HepG2 (cell line): Measurements from ENCODE around the gene FANCD2. TPM values are rescaled to one million over a fixed set of nuclear protein-coding genes. Genes with fewer than 3 reads are reported as not detected.

Source experiments
- BCL3 ChIP-seq: sonication (generic); formaldehyde crosslinking; IDR thresholded peaks from 2 replicates; pipeline ENCODE4 v1.5.1; 2020; ENCODE audit warnings: mild to moderate bottlenecking, missing genetic modification reagents, moderate library complexity
- BRF2 ChIP-seq: sonication (generic); formaldehyde crosslinking; IDR thresholded peaks from 2 replicates; pipeline ENCODE4 v1.8.1; 2022; ENCODE audit warnings: mild to moderate bottlenecking, missing genetic modification reagents
- KAT2B ChIP-seq: fragments of 150-350 bp; IDR thresholded peaks from 2 replicates; pipeline ENCODE4 v1.6.1; 2014; ENCODE audit warnings: low read depth, low read length, borderline replicate concordance
- KLF16 ChIP-seq, 2 experiments: sonication (generic) in 1 of 2; formaldehyde crosslinking in 1 of 2; IDR thresholded peaks; 2 replicates each; pipeline versions ENCODE4 v1.6.1 to v1.8.0; 2016 to 2023; ENCODE audit warnings: missing genetic modification reagents in 2 of 2, missing compliant biosample characterization in 1 of 2
- NFYB ChIP-seq: sonication (generic); formaldehyde crosslinking; IDR thresholded peaks from 2 replicates; pipeline ENCODE4 v1.4.0; 2020; ENCODE audit warnings: missing genetic modification reagents
- ONECUT2 ChIP-seq: sonication (generic); formaldehyde crosslinking; IDR thresholded peaks from 2 replicates; pipeline ENCODE4 v1.4.0; 2020; ENCODE audit warnings: missing genetic modification reagents
- PAF1 ChIP-seq: IDR thresholded peaks from 2 replicates; pipeline ENCODE4 v1.6.1; 2016; ENCODE audit warnings: missing genetic modification reagents, missing compliant biosample characterization
- PLRG1 ChIP-seq: fragments of 450-650 bp; conservative IDR thresholded peaks from 2 replicates; pipeline ENCODE4 v1.6.1; 2016
- RBFOX2 ChIP-seq: fragments of 200-400 bp; formaldehyde crosslinking; IDR thresholded peaks from 2 replicates; pipeline ENCODE4 v1.6.1; 2017; ENCODE audit warnings: low read depth, mild to moderate bottlenecking, low read length
- SPEN ChIP-seq: sonication (generic); formaldehyde crosslinking; IDR thresholded peaks from 2 replicates; pipeline ENCODE4 v1.5.1; 2020; ENCODE audit warnings: low read depth, mild to moderate bottlenecking, missing genetic modification reagents
- THRA ChIP-seq: sonication (generic); formaldehyde crosslinking; IDR thresholded peaks from 2 replicates; pipeline ENCODE4 v1.4.0; 2020; ENCODE audit warnings: missing genetic modification reagents, borderline replicate concordance
- ZBTB37 ChIP-seq: sonication (generic); formaldehyde crosslinking; IDR thresholded peaks from 2 replicates; pipeline ENCODE4 v1.4.0; 2020; ENCODE audit warnings: mild to moderate bottlenecking, missing genetic modification reagents
- ZFAT ChIP-seq: sonication (generic); formaldehyde crosslinking; conservative IDR thresholded peaks from 2 replicates; pipeline ENCODE4 v1.8.1; 2023; ENCODE audit warnings: missing genetic modification reagents, inconsistent platforms
- ZNF124 ChIP-seq: sonication (generic); formaldehyde crosslinking; IDR thresholded peaks from 2 replicates; pipeline ENCODE4 v1.4.0; 2020; ENCODE audit warnings: missing genetic modification reagents
- ZNF138 ChIP-seq: sonication (generic); formaldehyde crosslinking; IDR thresholded peaks from 2 replicates; pipeline ENCODE4 v1.5.0; 2020; ENCODE audit warnings: mild to moderate bottlenecking, low read depth, missing genetic modification reagents
- ZNF224 ChIP-seq: sonication (generic); formaldehyde crosslinking; IDR thresholded peaks from 2 replicates; pipeline ENCODE4 v1.5.0; 2020; ENCODE audit warnings: mild to moderate bottlenecking, missing genetic modification reagents
- ZNF232 ChIP-seq: sonication (generic); formaldehyde crosslinking; IDR thresholded peaks from 2 replicates; pipeline ENCODE4 v1.4.0; 2020; ENCODE audit warnings: missing genetic modification reagents, borderline replicate concordance
- ZNF441 ChIP-seq: sonication (generic); formaldehyde crosslinking; IDR thresholded peaks from 2 replicates; pipeline ENCODE4 v1.7.0; 2021; ENCODE audit warnings: missing genetic modification reagents, borderline replicate concordance
- ZNF550 ChIP-seq: sonication (generic); formaldehyde crosslinking; IDR thresholded peaks from 2 replicates; pipeline ENCODE4 v1.4.0; 2020; ENCODE audit warnings: mild to moderate bottlenecking, missing genetic modification reagents, borderline replicate concordance
- ZNF724P ChIP-seq: sonication (generic); formaldehyde crosslinking; IDR thresholded peaks from 2 replicates; pipeline ENCODE4 v1.8.0; 2022; ENCODE audit warnings: missing genetic modification reagents, borderline replicate concordance
- ZNF816 ChIP-seq: sonication (generic); formaldehyde crosslinking; IDR thresholded peaks from 2 replicates; pipeline ENCODE4 v1.8.0; 2022; ENCODE audit warnings: missing genetic modification reagents, mild to moderate bottlenecking, borderline replicate concordance
- ZSCAN29 ChIP-seq: sonication (generic); formaldehyde crosslinking; conservative IDR thresholded peaks from 2 replicates; pipeline ENCODE4 v1.4.0; 2020; ENCODE audit warnings: mild to moderate bottlenecking, missing genetic modification reagents
- polyA plus RNA-seq, 8 experiments: library from polyadenylated mRNA; depleted of rRNA in 3 of 8; stranded (reverse) in 7 of 8; unstranded in 1 of 8; fragments of >200 nt; fragmentation: Illumina TruSeq in 4 of 8; extraction: Trizol in 4 of 8; gene quantifications; 2 replicates each; pipeline versions ENCODE4 v1.2.1 to v1.2.3, GENCODE V29; 2011 to 2016; ENCODE audit warnings: low read depth in 4 of 8, missing spikeins in 1 of 8, mixed read lengths in 1 of 8; ENCODE audit not compliant: insufficient read depth in 1 of 8
- total RNA-seq, 5 experiments: library from RNA; depleted of rRNA; stranded (reverse); fragments of >200 nt; fragmentation: Illumina TruSeq; extraction: Trizol; gene quantifications; 2 replicates each; pipeline ENCODE4 v1.2.3, GENCODE V29; 2016; ENCODE audit warnings: low read depth in 1 of 5

The FANCD2 gene
- total and polyA plus RNA-seq, 2 of the 13 experiments (the other 11 are each of a cell fraction or from before 2014, with no cell fraction given): 10.1 to 42.0 TPM

GRCh38 chr3:10026084-10026890 lies at the start of gene FANCD2 (continued):
- TF ChIP-seq BCL3 (CRISPR knock-in tag) (peak; percentile 47; the same call in 1 of the 2 replicates), PLRG1 (no peak), PAF1 (CRISPR knock-in tag) (no peak), ZNF441 (CRISPR knock-in tag) (no peak), ZNF224 (CRISPR knock-in tag) (no peak), ONECUT2 (CRISPR knock-in tag) (peak; percentile 12; the same call in 1 of the 2 replicates), ZFAT (no peak), KAT2B (no peak), ZNF724P (peak; percentile 91; the same call in 1 of the 2 replicates), ZSCAN29 (no peak), ZNF138 (no peak), RBFOX2 (peak; percentile 83), ZNF550 (0 out of 2 replicates have a peak, but pooled peaks have one; percentile 63), ZNF816 (CRISPR knock-in tag) (0 out of 2 replicates have a peak, but pooled peaks have one; percentile 62), NFYB (CRISPR knock-in tag) (peak; percentile 28; the same call in 1 of the 2 replicates), ZBTB37 (CRISPR knock-in tag) (no peak), ZNF232 (CRISPR knock-in tag) (no peak), ZNF124 (CRISPR knock-in tag) (peak; percentile 92; the same call in 1 of the 2 replicates), THRA (CRISPR knock-in tag) (peak; percentile 74), KLF16 (CRISPR knock-in tag; IDR thresholded peaks at IDR 0.05) (peak in 1 of 2 experiments; percentile 97; a peak in 3 of 4 replicates), BRF2 (CRISPR knock-in tag) (peak; percentile 86), SPEN (peak; percentile 98)
